ENCODE data around the gene BABAM2. TPM values are rescaled to one million over a fixed set of nuclear protein-coding genes. Genes with fewer than 3 reads are reported as not detected.

The BABAM2 gene
- total RNA-seq, 6 experiments from 2014 or later: 17.1 to 39.4 (median 25.5) TPM

DNA sequence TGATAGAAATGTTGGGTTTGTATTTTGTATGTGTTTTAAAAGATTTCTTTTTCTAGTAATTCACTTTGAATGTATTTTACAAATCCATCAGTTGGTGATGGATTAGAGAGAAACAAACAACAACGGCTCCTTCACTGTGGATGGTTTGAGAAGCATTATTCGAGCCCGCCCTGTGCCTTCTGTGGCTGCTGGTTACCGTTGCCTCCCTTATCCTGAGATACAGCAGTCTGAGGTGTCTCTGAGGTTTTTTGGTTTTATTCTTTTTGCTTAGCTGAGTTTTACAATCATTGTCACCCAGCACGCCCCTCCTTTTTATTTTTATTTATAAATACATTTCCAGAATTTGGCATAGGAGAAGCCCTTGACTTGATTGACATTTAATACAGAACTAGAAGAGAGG, 168.3 kb downstream of the BABAM2 start:
- no peak overlapping the region for H3K4me3 ChIP-seq
- no peaks in the 10 kb centered on the region for H3K36me3 ChIP-seq
- no peak overlapping the region for H3K27ac ChIP-seq
- DNase-seq: no peak
- no peaks in the 10 kb centered on the region for H3K9me3 ChIP-seq
- TF ChIP-seq, protein P1, sequence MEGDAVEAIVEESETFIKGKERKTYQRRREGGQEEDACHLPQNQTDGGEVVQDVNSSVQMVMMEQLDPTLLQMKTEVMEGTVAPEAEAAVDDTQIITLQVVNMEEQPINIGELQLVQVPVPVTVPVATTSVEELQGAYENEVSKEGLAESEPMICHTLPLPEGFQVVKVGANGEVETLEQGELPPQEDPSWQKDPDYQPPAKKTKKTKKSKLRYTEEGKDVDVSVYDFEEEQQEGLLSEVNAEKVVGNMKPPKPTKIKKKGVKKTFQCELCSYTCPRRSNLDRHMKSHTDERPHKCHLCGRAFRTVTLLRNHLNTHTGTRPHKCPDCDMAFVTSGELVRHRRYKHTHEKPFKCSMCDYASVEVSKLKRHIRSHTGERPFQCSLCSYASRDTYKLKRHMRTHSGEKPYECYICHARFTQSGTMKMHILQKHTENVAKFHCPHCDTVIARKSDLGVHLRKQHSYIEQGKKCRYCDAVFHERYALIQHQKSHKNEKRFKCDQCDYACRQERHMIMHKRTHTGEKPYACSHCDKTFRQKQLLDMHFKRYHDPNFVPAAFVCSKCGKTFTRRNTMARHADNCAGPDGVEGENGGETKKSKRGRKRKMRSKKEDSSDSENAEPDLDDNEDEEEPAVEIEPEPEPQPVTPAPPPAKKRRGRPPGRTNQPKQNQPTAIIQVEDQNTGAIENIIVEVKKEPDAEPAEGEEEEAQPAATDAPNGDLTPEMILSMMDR (IDR thresholded peaks at IDR 0.05): no peak
- TF ChIP-seq POLR2A (IDR thresholded peaks at IDR 0.05): no peak
- WGBS (ENCODE audit: insufficient coverage, low coverage, low lambda C conversion rate, missing lambda C conversion rate): 91% methylated on average over 5 of the region's 5 CpGs
- H3K4me1 ChIP-seq: no peaks in the 10 kb centered on the region
- intact Hi-C loops (cut with DNase I): no loop called here
- H3K27me3 ChIP-seq: no peaks in the 10 kb centered on the region
- no peak for ATAC-seq

DNA sequence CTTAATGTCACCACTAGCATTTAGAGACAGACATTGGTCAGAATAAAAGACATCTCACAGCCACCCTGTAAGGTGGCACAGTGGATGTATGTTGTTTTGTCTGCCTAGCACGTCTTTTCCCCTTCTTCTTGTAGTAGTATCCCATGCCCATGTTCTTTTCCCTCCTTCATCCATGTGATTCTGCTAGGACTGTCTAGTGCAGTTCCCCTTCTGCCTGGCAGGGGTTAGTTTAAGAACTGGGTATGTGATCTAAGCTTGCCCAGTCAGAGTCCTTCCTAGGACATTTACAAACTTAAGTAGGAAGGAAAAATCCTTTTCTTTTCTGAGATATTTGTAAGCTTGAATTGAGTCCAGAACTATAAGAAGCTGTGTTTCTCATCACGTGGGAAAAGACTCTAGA, 172.3 kb downstream of the BABAM2 start:
- H3K27me3 ChIP-seq: no peaks in the 10 kb centered on the region
- WGBS (ENCODE audit: insufficient coverage, low coverage, low lambda C conversion rate, missing lambda C conversion rate): 89% methylated on average over 2 of the region's 2 CpGs
- H3K4me1 ChIP-seq: no peaks in the 10 kb centered on the region
- H3K36me3 ChIP-seq: no peaks in the 10 kb centered on the region
- DNase-seq (no peak), ATAC-seq (no peak)
- H3K4me3 ChIP-seq: no peak overlapping the region
- H3K9me3 ChIP-seq: no peaks in the 10 kb centered on the region
- TF ChIP-seq POLR2A (IDR thresholded peaks at IDR 0.05): no peak
- TF ChIP-seq, protein P1 (IDR thresholded peaks at IDR 0.05): no peak
- no peak overlapping the region for H3K27ac ChIP-seq
- intact Hi-C loops (cut with DNase I): no loop called here

DNA sequence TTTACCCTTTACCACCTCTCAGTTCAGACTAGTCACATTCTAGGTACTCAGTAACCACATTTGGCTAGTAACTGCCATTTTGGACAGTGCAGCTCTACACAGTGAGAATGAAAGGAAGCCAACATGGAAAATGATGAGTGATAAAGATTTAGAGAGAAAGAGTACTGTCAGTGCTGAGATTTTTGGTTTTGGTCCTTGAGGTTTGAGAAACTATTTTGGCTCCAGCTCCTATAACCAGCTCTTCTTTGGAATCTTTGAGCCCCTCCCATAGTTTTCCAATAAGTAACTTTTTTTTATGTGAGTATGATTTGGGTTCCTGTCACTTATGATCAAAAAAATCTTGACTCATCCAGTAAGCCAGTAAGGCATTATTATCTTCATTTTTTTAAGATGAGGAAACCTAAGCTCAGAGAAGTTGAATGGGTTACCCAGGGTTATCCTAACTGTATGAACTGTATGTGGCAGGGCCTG, 173.0 kb downstream of the BABAM2 start:
- H3K4me1 ChIP-seq: no peaks in the 10 kb centered on the region
- H3K27ac ChIP-seq: no peak overlapping the region
- TF ChIP-seq POLR2A (IDR thresholded peaks at IDR 0.05): no peak
- TF ChIP-seq, protein P1 (IDR thresholded peaks at IDR 0.05): no peak
- H3K36me3 ChIP-seq: no peaks in the 10 kb centered on the region
- no peak overlapping the region for H3K4me3 ChIP-seq
- intact Hi-C loops (cut with DNase I): no loop called here
- ATAC-seq: no peak
- no peak for DNase-seq
- H3K27me3 ChIP-seq: no peaks in the 10 kb centered on the region
- H3K9me3 ChIP-seq: no peaks in the 10 kb centered on the region

DNA sequence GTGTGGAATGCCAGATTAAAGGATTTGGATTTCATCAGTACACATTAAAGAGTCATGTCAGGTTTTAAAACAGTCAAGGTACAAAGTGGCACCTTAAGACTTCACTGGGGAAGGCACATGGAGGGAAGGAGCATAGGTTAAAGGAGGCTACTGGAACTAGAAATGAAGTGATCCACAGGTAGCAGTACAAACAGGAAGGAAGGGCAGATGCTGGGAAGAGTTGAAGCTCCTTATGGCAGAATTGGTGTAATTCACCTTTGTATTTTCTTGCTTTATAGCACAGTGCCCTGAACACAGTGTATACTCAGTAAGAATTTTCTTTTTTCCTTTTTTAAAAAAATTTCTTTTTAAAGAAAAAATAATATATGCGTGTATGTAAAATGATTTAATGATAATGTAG, 177.1 kb downstream of the BABAM2 start:
- DNase-seq (no peak), ATAC-seq (no peak)
- H3K27ac ChIP-seq: no peak overlapping the region
- H3K9me3 ChIP-seq: no peaks in the 10 kb centered on the region
- intact Hi-C loops (cut with DNase I): no loop called here
- H3K36me3 ChIP-seq: no peaks in the 10 kb centered on the region
- WGBS (ENCODE audit: insufficient coverage, low coverage, low lambda C conversion rate, missing lambda C conversion rate): 79% methylated on average over 1 of the region's 1 CpG
- H3K27me3 ChIP-seq: no peaks in the 10 kb centered on the region
- no peaks in the 10 kb centered on the region for H3K4me1 ChIP-seq
- TF ChIP-seq, protein P1 (IDR thresholded peaks at IDR 0.05): no peak
- TF ChIP-seq POLR2A (IDR thresholded peaks at IDR 0.05): no peak
- H3K4me3 ChIP-seq: no peak overlapping the region

DNA sequence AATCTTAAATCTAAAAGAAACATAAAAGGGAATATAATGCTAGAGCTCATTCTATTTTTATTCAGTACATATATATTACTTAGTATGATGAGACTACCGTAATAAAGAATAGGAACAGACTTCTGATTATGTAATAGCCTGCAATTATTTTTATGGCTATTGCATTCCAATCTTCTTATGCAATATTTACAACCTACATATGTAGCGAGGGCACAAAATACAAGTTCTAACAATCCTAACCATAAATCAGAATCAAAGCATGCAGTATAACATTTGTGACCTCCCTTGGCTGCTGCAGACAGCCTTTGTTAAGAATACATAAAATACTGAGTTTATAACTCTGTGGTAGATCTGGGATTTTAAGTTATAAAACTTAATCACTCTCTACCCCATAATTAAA, 177.6 kb downstream of the BABAM2 start:
- DNase-seq: no peak
- Histone ChIP-seq H3K36me3 (no peaks in the 10 kb centered on the region), H3K4me3 (no peak overlapping the region), H3K27ac (no peak overlapping the region), H3K27me3 (no peaks in the 10 kb centered on the region), H3K9me3 (no peaks in the 10 kb centered on the region), H3K4me1 (no peaks in the 10 kb centered on the region)
- intact Hi-C loops (cut with DNase I): no loop called here
- ATAC-seq: no peak
- 63% methylated on average over 2 of the region's 2 CpGs for WGBS (ENCODE audit: insufficient coverage, low coverage, low lambda C conversion rate, missing lambda C conversion rate)
- TF ChIP-seq, protein P1 (IDR thresholded peaks at IDR 0.05): no peak

All from right lobe of liver (tissue), 6 donors.